ENCODE data around the gene CFAP299.

- TF ChIP-seq, protein P1, sequence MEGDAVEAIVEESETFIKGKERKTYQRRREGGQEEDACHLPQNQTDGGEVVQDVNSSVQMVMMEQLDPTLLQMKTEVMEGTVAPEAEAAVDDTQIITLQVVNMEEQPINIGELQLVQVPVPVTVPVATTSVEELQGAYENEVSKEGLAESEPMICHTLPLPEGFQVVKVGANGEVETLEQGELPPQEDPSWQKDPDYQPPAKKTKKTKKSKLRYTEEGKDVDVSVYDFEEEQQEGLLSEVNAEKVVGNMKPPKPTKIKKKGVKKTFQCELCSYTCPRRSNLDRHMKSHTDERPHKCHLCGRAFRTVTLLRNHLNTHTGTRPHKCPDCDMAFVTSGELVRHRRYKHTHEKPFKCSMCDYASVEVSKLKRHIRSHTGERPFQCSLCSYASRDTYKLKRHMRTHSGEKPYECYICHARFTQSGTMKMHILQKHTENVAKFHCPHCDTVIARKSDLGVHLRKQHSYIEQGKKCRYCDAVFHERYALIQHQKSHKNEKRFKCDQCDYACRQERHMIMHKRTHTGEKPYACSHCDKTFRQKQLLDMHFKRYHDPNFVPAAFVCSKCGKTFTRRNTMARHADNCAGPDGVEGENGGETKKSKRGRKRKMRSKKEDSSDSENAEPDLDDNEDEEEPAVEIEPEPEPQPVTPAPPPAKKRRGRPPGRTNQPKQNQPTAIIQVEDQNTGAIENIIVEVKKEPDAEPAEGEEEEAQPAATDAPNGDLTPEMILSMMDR (IDR thresholded peaks at IDR 0.05), result no peak
- no peak for TF ChIP-seq POLR2A (IDR thresholded peaks at IDR 0.05)
These were observed 203.7 kb downstream of the CFAP299 start for GRCh38 chr4:80539190-80539589.

All from right lobe of liver (tissue), 4 donors.